ENCODE data around the gene CRYL1.

DNA sequence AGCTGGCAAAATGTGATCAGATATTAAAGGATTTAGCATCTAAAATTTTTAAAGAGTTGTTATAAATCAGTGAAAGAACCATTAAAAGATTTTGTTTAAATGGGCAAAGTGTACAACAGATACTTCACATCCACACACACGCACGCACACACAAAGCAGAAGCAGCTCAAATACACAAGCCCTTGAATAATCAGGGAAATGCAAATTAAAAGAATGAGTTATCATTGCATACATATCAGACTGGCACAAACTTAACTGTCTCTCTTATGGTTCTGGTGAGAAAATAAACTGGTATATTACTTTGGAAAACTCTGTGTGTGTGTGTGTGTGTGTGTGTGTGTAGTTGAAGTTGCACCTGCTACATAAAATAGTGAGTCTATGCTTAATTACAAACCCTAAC lies 59.3 kb downstream of the CRYL1 start:
- TF ChIP-seq EZH2 (IDR thresholded peaks at IDR 0.05; ENCODE audit: insufficient read depth, poor library complexity, severe bottlenecking), result no peak
- no peak for TF ChIP-seq EZH2phosphoT487 (IDR thresholded peaks at IDR 0.05; ENCODE audit: insufficient read depth, low read depth)

All from GM23248 (cell line).